DMS53 treated with DMSO at 0.1 percent for 48 hours (cell line): ENCODE results near the gene NBR1.
A peak's percentile ranks its signal among the peaks of the same experiment; 100 is the strongest.
"Not testable (repeated sequence)": the region's sequence is repeated elsewhere in the genome, so short reads cannot be mapped to it uniquely, and the experiment has no call there.

ENCODE experiments used
- DNase-seq: peaks from one replicate; lab custom pipeline; 2025; ENCODE audit not compliant: unreplicated experiment; lab: John Stamatoyannopoulos, UW

NBR1 gene

GRCh38 chr17:43155666-43156065 lies 15.3 kb upstream of the NBR1 start:
- no peak for DNase-seq

- DNase-seq, result not testable (repeated sequence)
Measured at GRCh38 chr17:43159232-43159631, 11.8 kb upstream of the NBR1 start.

GRCh38 chr17:43159957-43160356 lies 11.1 kb upstream of the NBR1 start:
- not testable (repeated sequence) for DNase-seq

GRCh38 chr17:43165971-43166370 lies 5.0 kb upstream of the NBR1 start:
- DNase-seq, result not testable (repeated sequence)

GRCh38 chr17:43169561-43170139 lies 1.4 kb upstream of the NBR1 start:
- DNase-seq, result peak; percentile 64

GRCh38 chr17:43170140-43170765 lies 761 bp upstream of the NBR1 start:
- peak; percentile 99 for DNase-seq

- DNase-seq, result peak; percentile 63
Measured at GRCh38 chr17:43171586-43172487, 823 bp downstream of the NBR1 start.

- DNase-seq, result no peak
Measured at GRCh38 chr17:43175213-43176118, 4.5 kb downstream of the NBR1 start.

- DNase-seq, result peak; percentile 2
Measured at GRCh38 chr17:43176119-43176570, 5.1 kb downstream of the NBR1 start.

- DNase-seq, result no peak
Measured at GRCh38 chr17:43183921-43184320, 12.9 kb downstream of the NBR1 start.

GRCh38 chr17:43186656-43187055 lies 15.6 kb downstream of the NBR1 start:
- DNase-seq, result not testable (repeated sequence)

- DNase-seq, result no peak
Measured at GRCh38 chr17:43193251-43193650, 22.2 kb downstream of the NBR1 start.

GRCh38 chr17:43199633-43200032 lies 28.6 kb downstream of the NBR1 start:
- DNase-seq, result no peak

GRCh38 chr17:43200127-43200526 lies 29.1 kb downstream of the NBR1 start:
- DNase-seq, result no peak

GRCh38 chr17:43203013-43203412 lies 32.0 kb downstream of the NBR1 start:
- DNase-seq, result not testable (repeated sequence)

GRCh38 chr17:43210576-43210975 lies 39.6 kb downstream of the NBR1 start:
- no peak for DNase-seq

- DNase-seq, result no peak
Measured at GRCh38 chr17:43211123-43211479, 40.1 kb downstream of the NBR1 start.

- DNase-seq, result peak; percentile 78
Measured at GRCh38 chr17:43211480-43212402, 40.7 kb downstream of the NBR1 start, which contains the start of gene TMEM106A. Gene TMEM106A, plus strand, starts transcription at chr17:43211875. Its CDS starts 1,167 bp downstream, at chr17:43213042.

GRCh38 chr17:43212641-43213490 lies 41.9 kb downstream of the NBR1 start:
- no peak for DNase-seq
